ENCODE results near the gene TKFC. TPM values are rescaled to one million over a fixed set of nuclear protein-coding genes. Genes with fewer than 3 reads are reported as not detected.

Gene TKFC
- total RNA-seq, 2 donors from 2014 or later, result 29.3 to 83.8 TPM

DNA sequence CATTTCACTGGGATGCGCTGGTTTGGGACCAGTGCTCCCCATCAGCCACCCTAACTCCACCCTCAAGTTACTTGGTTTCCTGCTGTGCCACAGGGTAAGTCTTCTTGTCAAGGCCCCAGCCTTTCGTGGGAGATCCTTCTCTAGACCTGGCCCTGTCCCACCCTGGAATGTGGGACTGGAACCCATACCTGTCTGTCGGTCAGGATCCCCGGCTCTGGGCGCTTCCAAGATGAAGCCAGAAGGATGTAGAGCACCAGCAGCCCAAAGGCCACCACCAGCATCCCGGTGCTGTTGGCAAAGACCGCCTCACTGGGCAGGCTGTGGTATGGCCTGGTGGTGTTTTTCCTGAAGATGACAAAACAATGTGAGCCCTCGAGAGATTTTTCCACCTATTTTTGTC, 17.8 kb downstream of the TKFC start:
- Mint-ChIP-seq H3K36me3 (peaks cover 0 to 5% of the 10 kb centered on the region in 2 donors), H3K27ac (no peak overlapping the region), H3K9me3 (no peaks in the 10 kb centered on the region)
- no peak for DNase-seq (ENCODE audit: low spot score in 2 of 2)
- no peak for ATAC-seq

DNA sequence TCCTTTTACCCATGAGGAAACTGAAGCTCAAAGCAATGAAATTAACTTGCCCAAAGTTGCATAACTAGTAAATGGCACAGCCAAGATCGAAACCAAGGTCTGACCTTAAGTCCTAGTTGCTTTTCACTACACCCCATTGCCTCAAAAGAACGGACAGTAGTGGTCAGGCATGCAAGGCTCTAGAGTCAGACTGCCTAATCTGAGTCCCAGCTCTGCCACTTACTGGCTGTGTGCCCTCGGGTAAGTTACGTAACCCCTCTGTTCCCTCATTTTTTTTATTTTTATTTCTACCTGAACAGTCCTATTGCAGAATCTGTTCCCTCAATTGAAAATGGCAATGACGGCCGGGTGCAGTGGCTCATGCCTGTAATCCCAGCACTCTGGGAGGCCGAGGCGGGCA, 19.0 kb downstream of the TKFC start:
- Mint-ChIP-seq H3K36me3 (peaks cover 0 to 5% of the 10 kb centered on the region in 2 donors), H3K9me3 (no peaks in the 10 kb centered on the region), H3K27ac (no peak overlapping the region)
- ATAC-seq, result no peak
- no peak for DNase-seq (ENCODE audit: low spot score in 2 of 2)

DNA sequence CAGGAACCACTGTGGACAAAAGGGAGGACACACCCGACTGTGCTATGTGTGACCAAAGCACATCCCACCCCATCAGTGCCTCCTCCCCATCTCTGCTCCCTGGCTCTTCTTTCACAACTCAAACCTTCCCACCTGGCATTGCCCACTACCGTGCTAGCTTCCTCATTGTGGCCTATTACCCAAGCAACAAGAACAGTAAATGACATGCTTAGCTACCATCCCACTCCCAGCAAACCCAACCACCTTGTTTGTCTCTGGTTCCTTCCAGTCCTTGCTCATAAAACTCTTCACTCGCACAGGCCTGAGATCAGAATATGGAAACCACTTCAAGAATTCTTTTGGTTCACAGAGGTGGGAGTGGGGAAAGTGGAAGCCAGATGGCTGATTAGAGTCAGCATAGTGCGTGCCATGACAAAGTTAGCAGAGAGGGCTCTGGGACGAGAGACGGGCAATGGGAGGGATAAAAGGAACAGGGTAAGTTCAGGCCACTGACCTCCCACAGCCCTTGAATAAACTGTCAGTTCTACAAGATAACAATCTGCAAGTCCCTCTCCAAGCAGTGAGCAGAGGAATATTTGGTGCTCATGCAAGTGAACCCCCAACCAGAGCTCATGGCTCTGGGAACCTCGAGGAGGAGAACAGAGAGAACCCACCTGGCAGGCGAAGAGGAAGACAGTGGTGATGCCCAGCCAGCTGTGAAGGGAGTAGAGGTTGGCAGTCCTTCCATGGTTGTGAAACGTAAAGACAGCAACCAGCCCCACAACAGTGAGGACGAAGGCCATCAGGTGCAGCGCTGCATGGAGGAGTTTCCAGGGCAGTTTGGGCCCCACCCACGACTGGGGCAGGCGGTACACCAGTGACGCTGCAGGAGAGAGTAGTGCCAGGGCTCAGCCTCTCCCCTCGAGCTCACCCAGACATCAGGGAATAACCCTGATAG, 20.4 kb downstream of the TKFC start:
- ATAC-seq (no peak), DNase-seq (ENCODE audit: low spot score in 2 of 2) (no peak)
- Mint-ChIP-seq H3K36me3 (peaks cover 0 to 5% of the 10 kb centered on the region in 2 donors), H3K27ac (peak overlapping the region in 1 of 2 donors; percentile 8), H3K9me3 (no peaks in the 10 kb centered on the region)

DNA sequence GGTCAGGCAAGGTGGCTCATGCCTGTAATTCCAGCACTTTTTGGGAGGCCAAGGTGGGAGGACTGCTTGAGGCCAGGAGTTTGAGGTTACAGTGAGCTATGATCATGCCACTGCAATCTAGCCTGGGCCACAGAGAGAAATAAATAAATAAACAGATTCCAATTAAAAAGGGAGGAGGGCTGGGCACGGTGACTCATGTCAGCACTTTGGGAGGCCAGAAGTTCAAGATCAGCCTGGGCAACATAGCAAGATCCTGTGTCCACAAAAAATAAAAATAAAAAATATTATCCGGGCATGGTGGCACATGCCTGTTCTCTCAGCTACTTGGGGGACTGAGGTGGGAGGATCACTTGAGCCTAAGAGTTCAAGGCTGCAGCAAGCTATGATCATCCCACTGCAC, 21.2 kb downstream of the TKFC start:
- no peak for DNase-seq (ENCODE audit: low spot score in 2 of 2)

DNA sequence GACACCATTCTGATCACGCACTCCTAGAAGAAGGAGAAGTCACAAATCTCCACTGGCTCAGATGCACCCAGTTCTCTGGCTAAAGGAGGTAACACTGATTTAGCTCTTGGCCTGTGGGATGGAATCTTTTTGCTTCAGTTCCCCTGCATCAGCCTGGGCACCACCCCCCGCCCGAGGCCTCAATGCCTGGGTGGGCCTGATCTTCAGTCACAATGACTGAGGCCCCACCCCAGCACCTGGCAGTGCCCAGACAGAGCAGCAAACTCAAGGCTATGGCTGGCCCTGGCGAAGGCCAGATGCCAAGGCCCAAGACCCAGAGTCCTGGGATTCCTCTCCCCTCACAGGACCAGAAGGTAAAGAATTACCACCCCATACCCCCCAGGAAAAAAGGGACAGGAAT, 23.7 kb downstream of the TKFC start:
- Mint-ChIP-seq H3K27ac (peak overlapping the region; percentile 63 to 87), H3K36me3 (peaks cover 5 to 6% of the 10 kb centered on the region in 2 donors), H3K9me3 (no peaks in the 10 kb centered on the region)
- DNase-seq (ENCODE audit: low spot score in 2 of 2) (no peak), ATAC-seq (no peak)

More for the DNA sequence above, 21.2 kb downstream of the TKFC start:
- H3K36me3 Mint-ChIP-seq, result peaks cover 0 to 5% of the 10 kb centered on the region in 2 donors
- no peak for ATAC-seq
- H3K27ac Mint-ChIP-seq, result no peak overlapping the region
- H3K9me3 Mint-ChIP-seq, result no peaks in the 10 kb centered on the region

DNA sequence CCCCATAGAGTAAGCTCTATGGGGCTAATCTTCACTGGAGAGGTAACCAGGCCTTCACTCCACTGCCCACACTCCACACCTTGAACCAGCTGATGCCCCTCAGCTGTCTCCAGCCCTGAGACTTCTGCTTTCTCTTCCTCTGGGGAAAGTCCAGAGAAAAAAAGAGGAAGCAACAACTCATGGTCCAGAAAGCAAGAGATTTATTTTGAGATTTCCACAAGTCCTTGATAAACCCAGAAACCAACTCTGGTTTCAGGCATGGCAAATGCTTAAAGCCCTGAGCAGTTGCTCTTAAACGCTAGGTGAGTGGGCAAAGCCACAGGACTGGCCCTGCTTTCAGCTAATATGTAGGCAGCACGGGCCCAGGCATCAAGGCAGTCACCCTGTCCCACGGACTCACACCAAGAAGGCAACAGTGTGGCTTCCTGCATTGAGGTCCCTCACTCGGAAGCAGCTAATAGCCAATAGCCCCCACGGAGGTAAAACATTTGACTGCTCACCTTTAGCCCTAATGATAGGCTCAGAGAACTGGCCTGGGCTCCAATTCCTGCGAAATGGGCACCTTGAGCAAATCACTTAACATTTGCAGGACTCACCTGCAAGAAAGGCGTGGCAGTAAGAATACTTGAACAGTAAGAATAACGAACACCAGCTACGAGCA, 24.3 kb downstream of the TKFC start:
- no peak for ATAC-seq
- Mint-ChIP-seq H3K9me3 (no peaks in the 10 kb centered on the region), H3K27ac (peak overlapping the region; percentile 63 to 87)

DNA sequence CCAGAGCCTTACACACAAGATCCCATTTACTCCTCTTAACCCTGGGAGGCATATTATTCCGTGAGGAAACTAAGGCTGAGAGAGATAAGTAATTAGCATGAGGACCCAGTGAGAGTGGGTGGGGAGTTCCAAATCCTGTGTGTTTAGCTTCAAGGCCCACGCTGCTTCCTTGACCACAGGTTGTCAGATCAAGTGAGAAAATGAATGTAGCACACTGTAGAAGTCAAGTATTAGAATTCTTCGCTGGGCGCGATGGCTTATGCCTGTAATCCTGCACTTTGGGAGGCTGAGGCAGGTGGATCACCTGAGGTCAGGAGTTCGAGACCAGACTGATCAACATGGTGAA, 24.8 kb downstream of the TKFC start:
- H3K36me3 Mint-ChIP-seq, result peaks cover 14 to 15% of the 10 kb centered on the region in 2 donors
- DNase-seq (ENCODE audit: low spot score in 2 of 2) (no peak), ATAC-seq (no peak)
- no peaks in the 10 kb centered on the region for H3K9me3 Mint-ChIP-seq
- no peak overlapping the region for H3K27ac Mint-ChIP-seq

More for the DNA sequence above, 24.3 kb downstream of the TKFC start:
- DNase-seq (ENCODE audit: low spot score in 2 of 2), result no peak
- peaks cover 9 to 10% of the 10 kb centered on the region in 2 donors for H3K36me3 Mint-ChIP-seq

DNA sequence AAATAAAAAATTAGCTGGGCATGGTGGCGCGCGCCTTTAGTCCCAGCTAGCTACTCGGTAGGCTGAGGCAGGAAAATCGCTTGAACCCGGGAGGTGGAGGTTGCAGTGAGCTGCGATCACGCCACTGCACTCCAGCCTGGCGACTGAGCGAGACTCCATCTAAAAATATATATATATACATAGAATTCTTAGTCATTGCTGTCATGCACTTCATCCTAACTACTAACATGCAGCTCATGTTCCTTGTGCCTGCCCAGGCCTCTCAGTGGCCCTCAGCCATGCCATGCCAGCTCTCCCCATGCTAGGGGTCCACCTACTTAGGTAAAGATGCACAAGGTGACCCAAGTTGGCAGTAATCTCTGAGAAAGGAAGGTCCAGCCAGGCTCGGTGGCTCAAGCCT, 25.5 kb downstream of the TKFC start:
- no peak for DNase-seq (ENCODE audit: low spot score in 2 of 2)
- peaks cover 17 to 20% of the 10 kb centered on the region in 2 donors for H3K36me3 Mint-ChIP-seq
- no peak for ATAC-seq
- peak overlapping the region in 1 of 2 donors; percentile 24 for H3K27ac Mint-ChIP-seq
- H3K9me3 Mint-ChIP-seq, result no peaks in the 10 kb centered on the region

DNA sequence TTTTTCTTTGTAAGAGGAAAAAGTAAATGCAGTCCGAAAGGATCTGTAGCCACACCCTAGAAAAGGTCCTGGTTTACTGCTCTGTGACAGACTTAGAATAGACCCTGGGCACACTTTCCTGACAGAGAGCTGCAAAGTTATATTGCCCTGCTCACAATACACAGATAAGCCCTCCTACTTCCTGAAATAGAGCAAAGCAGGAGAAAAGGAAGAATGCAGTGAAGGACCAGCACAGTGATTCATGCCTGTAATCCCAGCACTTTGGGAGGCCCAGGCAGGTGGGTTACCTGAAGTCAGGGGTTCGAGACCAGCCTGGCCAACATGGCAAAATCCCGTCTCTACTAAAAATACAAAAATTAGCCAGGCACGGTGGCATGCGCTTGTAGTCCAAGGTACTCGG, 26.5 kb downstream of the TKFC start:
- DNase-seq (ENCODE audit: low spot score in 2 of 2) (no peak), ATAC-seq (no peak)
- H3K27ac Mint-ChIP-seq, result peak overlapping the region; percentile 55 to 92
- peaks cover 17 to 29% of the 10 kb centered on the region in 2 donors for H3K36me3 Mint-ChIP-seq
- H3K9me3 Mint-ChIP-seq, result no peaks in the 10 kb centered on the region

DNA sequence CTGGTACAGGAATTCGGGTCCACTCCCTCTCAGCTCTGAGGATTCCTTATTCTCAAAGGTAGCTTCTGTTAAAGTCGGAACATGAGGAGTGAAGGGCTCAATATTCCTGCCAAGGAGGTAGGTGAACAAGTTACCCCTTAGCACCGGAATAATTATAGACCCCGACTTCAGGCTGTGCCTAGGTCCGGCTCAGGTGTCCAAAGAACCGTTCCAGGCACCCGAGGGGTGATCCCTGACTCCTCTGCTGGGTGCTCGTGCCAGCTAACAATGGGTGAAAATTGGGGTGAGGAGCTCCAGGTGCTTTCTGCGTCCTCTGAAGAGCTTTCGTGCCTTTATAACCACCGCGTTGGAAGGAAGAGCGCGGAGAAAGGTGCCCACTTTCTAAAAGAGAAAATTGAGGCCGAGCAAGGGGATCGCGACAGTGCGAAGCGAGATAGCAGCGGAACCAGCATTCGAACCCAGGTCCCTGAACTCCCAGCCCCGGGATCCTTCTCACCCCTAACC, 28.3 kb downstream of the TKFC start:
- peak in 1 of 2 donors; percentile 10 for DNase-seq (ENCODE audit: low spot score in 2 of 2)
- H3K36me3 Mint-ChIP-seq, result peaks cover 17 to 30% of the 10 kb centered on the region in 2 donors
- no peaks in the 10 kb centered on the region for H3K9me3 Mint-ChIP-seq
- no peak for ATAC-seq
- peak overlapping the region; percentile 92 to 100 for H3K27ac Mint-ChIP-seq

DNA sequence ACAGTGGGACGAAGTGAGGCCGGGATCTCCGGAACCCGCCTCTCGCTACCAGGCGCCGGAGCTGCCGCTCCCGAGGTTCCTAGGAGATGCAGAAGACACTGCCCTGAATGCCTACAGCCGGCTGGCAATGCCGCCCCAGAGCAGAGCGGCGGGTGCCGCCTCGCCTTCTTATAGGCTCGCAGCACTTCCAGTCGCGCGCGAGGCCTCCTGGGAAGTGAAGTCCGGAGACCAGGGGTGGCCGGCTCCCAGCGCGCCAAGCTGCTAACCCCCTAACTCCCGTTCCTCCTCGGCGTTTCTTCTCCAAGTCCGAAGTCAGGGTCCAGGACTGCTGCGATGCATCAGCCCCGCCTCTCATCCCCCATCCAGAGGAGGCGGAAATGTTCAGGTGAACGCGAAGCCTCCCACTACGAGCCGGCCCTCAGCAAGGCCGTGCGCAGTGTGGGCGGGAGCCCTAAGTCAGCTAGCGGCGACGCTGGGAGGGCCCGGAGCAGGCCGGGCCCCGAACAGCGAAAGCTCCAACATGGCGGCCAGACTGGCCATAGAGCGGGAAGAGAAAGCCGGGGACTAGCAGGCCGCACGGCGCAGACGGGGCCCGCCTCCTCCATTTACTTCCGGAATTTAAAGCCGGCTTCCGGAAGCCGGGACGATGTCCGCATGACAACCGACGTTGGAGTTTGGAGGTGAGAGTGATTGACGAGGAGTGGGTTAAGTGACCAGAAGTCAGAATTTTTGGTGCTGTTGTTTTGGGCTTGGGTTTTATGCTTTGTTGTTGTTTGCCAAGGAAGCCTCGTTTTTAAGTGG, 28.9 kb downstream of the TKFC start, which contains the start of the genes CYB561A3 and TMEM138:
TSS of gene CYB561A3 (minus strand) at position 142 of the 801 bp plus-strand sequence. CDS start 5,169 bp downstream, outside the sequence.
TSS of gene TMEM138 (plus strand) at position 634 of the 801 bp plus-strand sequence. CDS start 2,017 bp downstream, outside the sequence.
- peak within 1 kb of the TSS; percentile 92 to 100 for H3K27ac Mint-ChIP-seq
- DNase-seq (ENCODE audit: low spot score in 2 of 2) (peak; percentile 89), ATAC-seq (peak; percentile 94)
- no peaks in the 10 kb centered on the region for H3K9me3 Mint-ChIP-seq
- H3K36me3 Mint-ChIP-seq, result peaks cover 17 to 30% of the 10 kb centered on the region in 2 donors

DNA sequence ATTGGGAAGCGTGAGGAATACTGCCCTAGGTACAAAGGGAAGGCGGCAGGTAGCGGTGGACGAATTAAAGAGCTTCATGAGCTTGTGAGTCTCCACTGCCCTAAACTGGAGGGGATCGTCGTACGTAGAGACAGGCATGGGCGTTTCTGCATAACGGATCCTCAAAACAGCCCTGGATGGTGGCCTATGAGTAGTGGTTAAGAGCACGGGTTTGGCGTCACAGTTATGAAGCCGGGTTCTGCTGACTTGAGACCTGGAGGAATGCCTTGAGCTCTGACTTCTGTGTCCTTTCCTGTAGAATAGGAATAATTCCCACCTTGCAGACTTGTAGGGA, 29.5 kb downstream of the TKFC start:
- peaks cover 17 to 30% of the 10 kb centered on the region in 2 donors for H3K36me3 Mint-ChIP-seq
- ATAC-seq, result peak; percentile 13 to 46

DNA sequence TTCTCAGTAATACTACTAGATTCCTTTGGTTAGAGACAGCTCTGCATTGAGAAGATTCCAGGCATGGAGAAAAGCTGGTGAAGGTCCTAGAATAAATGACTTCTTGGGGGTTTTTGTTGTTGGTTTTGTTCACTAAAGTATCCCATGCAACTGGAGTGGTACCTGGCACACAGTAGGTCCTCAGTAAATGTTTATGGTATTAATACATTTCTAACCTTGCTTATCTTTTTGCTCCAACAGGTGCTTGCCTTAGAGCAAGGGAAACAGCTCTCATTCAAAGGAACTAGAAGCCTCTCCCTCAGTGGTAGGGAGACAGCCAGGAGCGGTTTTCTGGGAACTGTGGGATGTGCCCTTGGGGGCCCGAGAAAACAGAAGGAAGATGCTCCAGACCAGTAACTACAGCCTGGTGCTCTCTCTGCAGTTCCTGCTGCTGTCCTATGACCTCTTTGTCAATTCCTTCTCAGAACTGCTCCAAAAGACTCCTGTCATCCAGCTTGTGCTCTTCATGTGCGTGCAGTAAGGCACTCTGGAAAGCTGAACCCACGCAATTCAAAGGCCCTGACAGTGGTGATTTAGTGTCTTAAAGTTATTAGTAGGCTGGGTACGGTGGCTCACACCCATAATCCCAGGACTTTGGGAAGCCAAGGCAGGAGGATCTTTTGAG, 31.1 kb downstream of the TKFC start:
- ATAC-seq, result no peak
- H3K36me3 Mint-ChIP-seq, result peaks cover 17 to 30% of the 10 kb centered on the region in 2 donors
- no peaks in the 10 kb centered on the region for H3K9me3 Mint-ChIP-seq
- DNase-seq (ENCODE audit: low spot score in 2 of 2), result no peak
- peak overlapping the region in 1 of 2 donors; percentile 92 for H3K27ac Mint-ChIP-seq

More for the DNA sequence above, 29.5 kb downstream of the TKFC start:
- Mint-ChIP-seq H3K27ac (peak overlapping the region; percentile 92 to 100), H3K9me3 (no peaks in the 10 kb centered on the region)
- peak in 1 of 2 donors; percentile 19 for DNase-seq (ENCODE audit: low spot score in 2 of 2)

DNA sequence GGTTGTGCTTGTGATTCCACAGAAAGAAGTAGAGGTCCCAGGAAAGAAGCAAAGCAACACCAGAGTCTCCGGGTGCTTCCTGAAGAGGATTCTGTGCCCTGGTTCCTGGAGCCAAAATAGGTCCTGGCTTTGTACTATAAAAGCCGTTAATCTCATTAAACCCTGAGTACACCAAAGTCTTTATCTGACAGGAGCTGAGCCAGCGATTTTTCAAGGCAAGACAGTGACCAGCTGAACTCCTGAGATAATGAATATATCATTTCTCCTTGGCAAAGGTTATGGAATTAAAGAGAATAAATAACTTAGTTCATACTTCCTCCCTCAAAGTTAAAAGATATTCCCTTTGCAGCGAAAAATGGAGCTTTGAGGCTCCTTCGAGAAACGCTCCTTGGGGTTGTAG, 34.4 kb downstream of the TKFC start:
- DNase-seq (ENCODE audit: low spot score in 2 of 2) (no peak), ATAC-seq (no peak)
- no peaks in the 10 kb centered on the region for H3K9me3 Mint-ChIP-seq
- no peak overlapping the region for H3K27ac Mint-ChIP-seq
- peaks cover 26 to 33% of the 10 kb centered on the region in 2 donors for H3K36me3 Mint-ChIP-seq

DNA sequence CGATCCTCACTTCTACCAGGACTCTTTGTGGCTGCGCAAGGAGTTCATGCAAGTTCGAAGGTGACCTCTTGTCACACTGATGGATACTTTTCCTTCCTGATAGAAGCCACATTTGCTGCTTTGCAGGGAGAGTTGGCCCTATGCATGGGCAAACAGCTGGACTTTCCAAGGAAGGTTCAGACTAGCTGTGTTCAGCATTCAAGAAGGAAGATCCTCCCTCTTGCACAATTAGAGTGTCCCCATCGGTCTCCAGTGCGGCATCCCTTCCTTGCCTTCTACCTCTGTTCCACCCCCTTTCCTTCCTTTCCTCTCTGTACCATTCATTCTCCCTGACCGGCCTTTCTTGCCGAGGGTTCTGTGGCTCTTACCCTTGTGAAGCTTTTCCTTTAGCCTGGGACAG, 35.6 kb downstream of the TKFC start:
- peaks cover 17 to 34% of the 10 kb centered on the region in 2 donors for H3K36me3 Mint-ChIP-seq
- no peaks in the 10 kb centered on the region for H3K9me3 Mint-ChIP-seq
- no peak overlapping the region for H3K27ac Mint-ChIP-seq
- DNase-seq (ENCODE audit: low spot score in 2 of 2), result no peak
- no peak for ATAC-seq

All from activated naive CD4-positive, alpha-beta T cell treated with anti-CD3 and anti-CD28 coated beads, Interleukin-2, amount 50 U/mL, for 72 hours (primary cell).